ENCODE data around the gene ARRDC3.

The ARRDC3 gene

DNA sequence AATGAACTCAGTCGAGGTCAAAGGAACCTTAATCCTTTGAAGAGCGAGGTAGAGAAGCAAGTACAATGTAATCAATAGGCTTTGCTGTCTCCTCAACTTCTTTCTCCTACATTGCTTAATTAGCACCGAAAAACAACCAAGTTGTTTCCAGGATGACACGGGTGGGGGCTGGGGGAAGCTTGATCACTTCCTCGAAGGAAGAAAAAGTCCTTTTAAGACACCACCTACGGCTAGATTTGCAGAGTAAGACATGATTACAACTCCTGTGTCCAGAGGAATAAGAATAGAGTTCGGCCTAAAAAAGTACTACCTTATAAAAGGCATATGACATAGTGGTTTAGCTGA is 811 bp upstream of the ARRDC3 start:
- DNase-seq, result no peak

GRCh38 chr5:91382530-91383026 is 539 bp downstream of the ARRDC3 start:
- DNase-seq, result no peak

DNA sequence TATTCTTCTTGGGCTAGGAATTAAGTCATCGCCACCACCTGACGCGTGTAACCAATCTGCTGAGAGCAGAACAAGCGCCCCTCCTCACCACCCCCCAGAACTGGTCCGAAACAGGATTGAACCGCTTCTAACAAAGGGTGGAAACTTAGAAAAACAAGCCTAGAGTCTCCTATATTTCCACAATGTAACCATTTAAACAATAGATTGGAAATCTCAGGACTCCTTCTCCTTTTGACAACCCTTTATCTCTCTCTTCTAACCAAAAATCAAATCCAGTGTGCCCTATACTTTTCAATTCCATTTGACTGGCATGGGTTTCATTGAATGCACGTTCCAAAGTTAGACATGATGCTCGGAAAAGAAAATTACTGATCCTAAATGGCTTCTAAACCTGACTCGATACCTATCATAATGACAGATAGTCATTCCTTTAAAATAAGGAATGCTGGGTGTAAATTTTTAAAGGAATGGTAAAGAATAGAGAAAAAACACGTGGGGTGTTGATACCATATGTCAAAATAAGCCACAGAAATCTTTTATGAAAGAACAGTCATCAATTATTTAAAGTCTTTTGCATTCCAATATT is 1.2 kb downstream of the ARRDC3 start:
- DNase-seq, result no peak

DNA sequence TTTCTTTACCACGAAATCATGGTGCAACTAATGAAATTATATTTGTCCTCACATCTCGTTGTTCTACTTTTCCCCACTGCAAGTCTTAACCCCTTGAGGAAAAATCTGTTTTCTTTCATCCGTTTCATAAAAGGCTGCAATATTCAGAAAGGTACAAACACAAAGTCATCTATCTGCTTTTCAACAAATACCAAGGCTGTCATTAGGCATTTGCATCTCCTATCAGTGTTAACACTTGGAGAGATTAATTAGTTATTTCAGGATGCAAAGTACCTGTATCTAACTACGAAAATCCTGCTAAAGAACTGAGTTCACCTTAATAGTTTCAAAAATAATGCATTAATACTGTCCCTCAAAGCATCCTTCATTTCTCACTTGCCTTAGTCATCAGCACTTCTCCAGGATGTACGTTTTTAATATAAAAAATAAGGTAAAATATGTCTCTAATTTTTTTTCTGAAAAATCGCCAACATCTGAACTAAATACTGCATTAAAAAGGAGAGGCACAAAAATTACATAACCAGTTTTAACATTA is 1.8 kb downstream of the ARRDC3 start:
- no peak for DNase-seq

DNA sequence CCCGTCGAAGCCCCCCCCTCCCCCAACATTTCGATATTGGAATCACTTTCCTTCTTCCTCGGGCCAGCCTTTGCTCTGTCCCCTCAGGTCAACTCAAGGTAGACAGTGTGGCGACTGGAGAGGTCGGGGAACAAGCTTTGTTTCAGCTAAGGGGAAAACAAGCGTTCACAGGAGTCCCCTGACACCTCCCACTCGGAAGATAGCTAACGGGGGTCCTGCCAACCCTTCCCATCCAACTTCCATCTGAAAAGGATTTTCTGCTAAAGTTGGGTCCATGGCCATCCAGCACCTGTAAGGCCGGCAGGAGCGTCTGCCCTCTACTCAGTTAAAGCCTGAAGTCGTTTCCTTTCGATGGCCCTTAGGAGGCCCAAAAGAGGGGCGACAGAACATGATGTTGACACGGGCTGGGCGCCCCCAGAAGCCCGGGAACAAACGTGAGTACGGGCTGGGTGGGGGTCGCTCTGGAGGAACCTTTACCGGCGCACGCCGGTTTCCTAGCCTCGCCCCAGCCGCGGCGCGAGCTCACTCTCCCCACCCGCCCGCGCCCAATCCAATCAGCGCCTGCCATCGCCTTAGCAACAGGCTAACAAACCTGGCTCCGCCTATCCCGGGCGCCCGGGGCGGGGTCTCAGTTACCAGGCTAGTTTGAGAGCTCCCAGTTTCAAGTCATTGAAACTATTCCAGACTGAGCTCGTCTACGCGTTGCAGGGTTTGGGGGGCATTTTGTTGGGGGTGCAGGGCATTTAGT is 2.5 kb downstream of the ARRDC3 start:
- DNase-seq, result peak; percentile 36

DNA sequence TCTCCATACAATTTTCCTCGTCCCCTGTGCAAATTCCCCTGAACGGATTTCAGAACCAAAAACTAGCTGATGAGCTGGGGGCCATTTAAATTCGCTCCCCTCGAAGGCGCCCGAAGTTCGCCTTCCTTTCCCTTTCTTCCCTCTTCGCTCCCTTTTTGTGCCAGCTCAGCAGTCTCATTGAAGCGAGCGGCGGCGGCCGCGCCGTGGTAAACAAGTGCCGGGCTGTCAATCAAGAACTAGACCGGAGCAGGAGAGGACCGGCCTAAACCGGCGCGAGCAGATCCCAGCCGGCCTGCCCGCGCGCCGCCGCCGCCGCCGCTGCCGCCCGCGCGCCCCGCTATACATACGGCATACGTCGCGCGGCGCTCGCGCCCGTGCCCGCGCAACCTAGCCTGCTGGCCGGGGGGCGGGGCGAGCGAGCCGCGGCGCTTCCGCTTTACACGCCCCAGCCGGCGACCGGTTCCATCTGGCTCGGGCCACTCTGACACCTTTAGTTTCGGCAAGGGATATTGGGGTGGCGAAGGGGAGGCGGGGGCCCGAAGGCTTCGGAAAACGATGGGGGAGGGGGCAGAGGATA is 3.1 kb downstream of the ARRDC3 start:
- DNase-seq, result peak; percentile 43

- no peak for DNase-seq
Observed at GRCh38 chr5:91379246-91379913, 3.7 kb downstream of the ARRDC3 start.

DNA sequence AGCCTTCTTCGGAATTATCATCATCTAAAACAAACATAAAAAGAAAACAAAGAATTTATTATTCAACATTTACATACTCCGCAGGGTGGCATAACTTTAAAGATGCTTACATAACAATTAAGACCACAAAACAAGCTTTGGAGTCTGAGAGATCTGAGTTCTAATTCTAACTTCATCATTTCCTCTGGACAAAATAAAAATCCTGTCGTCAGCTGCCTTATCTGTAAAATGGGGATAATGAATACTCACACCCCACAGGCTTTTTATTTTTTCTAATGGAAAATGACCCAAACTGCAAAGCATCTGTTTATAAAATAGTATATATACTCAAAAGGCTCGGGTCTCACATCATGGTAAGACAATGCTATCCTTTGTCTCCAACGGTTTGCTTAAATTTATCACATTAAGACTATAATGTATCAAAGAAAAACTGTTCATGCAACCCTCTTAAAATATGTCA is 4.3 kb downstream of the ARRDC3 start:
- no peak for DNase-seq

- DNase-seq, result no peak
Observed at GRCh38 chr5:91374893-91375520, 8.1 kb downstream of the ARRDC3 start.

GRCh38 chr5:91373600-91373999 is 9.5 kb downstream of the ARRDC3 start:
- no peak for DNase-seq

DNA sequence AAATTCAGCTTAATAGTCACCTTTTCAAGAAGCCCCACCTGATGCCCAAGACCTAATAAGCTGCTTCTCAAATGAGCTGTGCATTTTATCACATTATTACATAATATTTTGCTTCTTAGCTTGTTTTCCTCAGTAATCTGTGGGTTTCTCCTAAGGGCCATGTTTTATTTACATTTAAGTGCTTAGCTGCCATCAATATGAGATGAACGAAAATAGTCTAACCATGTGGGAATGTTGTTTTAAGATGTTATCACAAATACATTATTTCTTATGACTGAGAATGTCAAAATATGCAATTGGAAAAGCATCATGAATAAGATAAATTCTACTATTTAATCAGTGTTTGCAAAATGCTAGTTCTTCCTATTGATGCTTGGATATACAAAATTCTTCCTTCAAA is 10.1 kb downstream of the ARRDC3 start:
- DNase-seq, result no peak

DNA sequence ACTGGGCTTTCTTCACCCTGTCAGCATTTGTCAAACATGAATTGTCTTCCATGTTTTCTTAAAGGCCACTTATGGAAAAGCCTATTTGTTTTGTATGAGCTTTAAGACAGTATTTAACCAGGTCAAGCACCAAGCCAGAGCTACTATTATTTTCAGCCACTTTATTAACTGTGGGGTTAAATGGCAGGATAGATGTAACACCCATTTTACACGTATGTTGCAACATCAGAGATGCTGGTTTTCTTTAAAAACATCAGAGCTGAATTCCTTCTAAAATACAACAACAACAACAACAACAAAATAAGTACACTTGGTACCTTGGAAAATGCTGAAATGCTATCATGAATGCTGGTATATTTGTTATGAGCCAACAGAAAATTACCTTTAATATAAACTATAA is 13.6 kb downstream of the ARRDC3 start:
- no peak for DNase-seq

DNA sequence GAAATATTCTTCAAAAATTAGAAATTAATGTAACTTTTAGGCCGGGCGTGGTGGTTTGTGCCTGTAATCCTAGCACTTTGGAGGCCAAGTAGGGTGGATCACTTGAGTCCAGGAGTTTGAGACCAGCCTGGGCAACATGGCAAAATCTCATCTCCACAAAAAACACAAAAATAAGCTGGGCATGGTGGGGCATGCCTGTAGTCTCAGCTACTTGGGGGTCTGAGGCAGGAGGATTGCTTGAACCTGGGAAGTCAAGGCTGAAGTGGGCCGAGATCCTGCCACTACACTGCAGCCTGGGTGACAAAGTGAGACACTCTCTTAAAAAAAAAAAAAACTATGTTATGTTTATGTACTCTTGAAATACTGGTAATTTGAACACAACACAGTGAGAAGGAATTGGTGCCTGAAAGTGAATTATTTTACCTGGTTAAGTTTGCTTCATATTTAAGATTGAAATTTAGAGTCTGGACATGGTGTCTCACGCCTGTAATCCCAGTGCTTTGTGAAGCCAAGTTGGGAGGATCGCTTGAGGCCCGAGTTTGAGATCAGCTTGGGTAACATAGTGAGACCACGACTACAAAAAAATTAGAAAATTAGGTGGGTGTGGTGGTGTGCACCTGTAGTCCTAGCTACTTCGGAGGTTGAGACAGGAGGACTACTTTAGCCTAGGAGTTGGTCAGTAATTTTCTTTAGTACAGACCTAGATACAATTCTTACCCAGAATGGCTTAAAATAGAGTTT is 15.0 kb downstream of the ARRDC3 start:
- no peak for DNase-seq

DNA sequence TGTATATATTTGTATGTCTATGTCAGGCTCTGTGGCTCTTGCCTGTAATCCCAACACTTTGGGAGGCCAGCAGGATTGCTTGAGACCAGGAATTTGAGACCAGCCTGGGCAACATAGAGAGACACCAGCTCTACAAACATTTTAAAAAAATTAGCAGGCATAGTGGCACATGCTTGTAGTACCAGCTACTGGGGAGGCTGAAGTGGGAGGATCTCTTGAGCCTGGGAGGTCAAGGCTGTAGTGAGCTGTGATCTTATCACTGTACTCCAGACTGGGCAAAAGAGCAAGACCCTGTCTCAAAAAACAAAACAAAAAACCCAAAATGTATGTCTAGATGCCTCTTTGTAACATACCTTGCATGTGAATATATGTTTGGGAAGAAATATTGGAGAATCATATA is 15.8 kb downstream of the ARRDC3 start:
- DNase-seq, result no peak

DNA sequence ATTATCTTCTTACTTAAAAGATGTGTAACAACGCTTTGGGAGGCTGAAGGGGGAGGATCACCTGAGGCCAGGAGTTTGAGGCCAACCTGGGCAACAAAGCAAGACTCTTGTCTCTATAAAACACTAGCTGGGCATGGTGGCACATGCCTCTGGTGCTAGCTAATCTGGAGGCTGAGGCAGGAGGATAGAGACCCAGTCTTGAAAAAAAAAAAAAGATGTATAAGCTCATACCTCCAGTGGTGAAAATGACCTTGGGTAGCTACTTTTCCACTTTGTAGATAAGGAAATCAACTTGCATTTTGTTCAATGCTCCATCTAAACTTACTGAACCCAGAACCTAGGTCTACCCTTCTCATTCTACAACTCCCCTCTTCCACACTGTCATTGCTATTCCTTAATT is 16.6 kb downstream of the ARRDC3 start:
- no peak for DNase-seq

GRCh38 chr5:91365498-91365897 is 17.6 kb downstream of the ARRDC3 start:
- DNase-seq, result no peak

GRCh38 chr5:91362935-91363334 is 20.2 kb downstream of the ARRDC3 start:
- DNase-seq, result no peak

GRCh38 chr5:91361790-91362189 is 21.3 kb downstream of the ARRDC3 start:
- no peak for DNase-seq

GRCh38 chr5:91361055-91361701 is 21.9 kb downstream of the ARRDC3 start:
- no peak for DNase-seq

GRCh38 chr5:91359962-91360609 is 23.0 kb downstream of the ARRDC3 start:
- DNase-seq, result no peak

DNA sequence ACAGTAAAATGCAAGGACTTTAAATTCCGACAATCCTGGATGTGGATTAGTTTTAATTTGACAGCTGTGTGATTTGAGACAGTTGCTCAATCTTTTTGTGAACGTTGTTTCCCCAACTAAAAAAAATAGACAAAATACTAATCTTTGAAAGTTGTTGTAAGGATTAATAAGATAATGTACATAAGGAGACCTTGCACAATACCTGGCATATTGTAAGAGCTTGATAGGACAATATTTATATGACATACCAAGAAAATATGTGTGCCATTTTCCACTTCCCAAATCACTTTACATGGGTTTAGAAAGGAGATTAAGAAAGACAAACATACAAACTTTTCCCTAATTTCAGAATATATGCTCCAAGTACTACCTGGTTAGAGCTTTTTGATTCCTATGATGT is 25.3 kb downstream of the ARRDC3 start:
- no peak for DNase-seq
